AML-193 (cell line): ENCODE measurements around the gene LRG1.
"Not testable (repeated sequence)": the region's sequence is repeated elsewhere in the genome, so short reads cannot be mapped to it uniquely, and the experiment has no call there.

ENCODE experiments used
- DNase-seq, 2 experiments: peaks; one replicate each; lab custom pipeline; 2025; lab: John Stamatoyannopoulos, UW

The LRG1 gene

GRCh38 chr19:4529924-4530522 lies 9.8 kb downstream of the LRG1 start:
- no peak for DNase-seq

DNA sequence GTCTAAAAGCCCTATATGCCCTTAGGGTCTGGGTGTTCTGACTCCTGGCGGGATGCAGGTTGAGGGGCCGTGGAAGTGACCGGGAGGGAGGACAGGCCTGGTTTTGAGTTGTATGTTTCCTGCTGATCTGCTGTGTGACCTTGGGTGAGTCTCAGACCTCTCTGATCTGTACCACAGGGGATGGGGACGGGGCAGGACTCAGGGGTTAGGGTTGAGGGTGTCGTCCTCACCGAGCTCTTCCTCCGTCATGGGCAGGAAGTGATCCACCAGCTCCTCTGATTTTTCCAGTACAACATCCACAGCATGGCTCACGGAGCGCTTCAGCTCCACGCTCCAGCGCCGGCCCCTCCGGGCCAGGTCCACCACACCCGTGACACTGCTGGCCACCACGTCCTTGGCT lies 11.0 kb downstream of the LRG1 start:
- DNase-seq = no peak

- not testable (repeated sequence) for DNase-seq
Observed at GRCh38 chr19:4527377-4527776, 12.5 kb downstream of the LRG1 start.

- no peak for DNase-seq
Observed at GRCh38 chr19:4525563-4526002, 14.3 kb downstream of the LRG1 start.

DNA sequence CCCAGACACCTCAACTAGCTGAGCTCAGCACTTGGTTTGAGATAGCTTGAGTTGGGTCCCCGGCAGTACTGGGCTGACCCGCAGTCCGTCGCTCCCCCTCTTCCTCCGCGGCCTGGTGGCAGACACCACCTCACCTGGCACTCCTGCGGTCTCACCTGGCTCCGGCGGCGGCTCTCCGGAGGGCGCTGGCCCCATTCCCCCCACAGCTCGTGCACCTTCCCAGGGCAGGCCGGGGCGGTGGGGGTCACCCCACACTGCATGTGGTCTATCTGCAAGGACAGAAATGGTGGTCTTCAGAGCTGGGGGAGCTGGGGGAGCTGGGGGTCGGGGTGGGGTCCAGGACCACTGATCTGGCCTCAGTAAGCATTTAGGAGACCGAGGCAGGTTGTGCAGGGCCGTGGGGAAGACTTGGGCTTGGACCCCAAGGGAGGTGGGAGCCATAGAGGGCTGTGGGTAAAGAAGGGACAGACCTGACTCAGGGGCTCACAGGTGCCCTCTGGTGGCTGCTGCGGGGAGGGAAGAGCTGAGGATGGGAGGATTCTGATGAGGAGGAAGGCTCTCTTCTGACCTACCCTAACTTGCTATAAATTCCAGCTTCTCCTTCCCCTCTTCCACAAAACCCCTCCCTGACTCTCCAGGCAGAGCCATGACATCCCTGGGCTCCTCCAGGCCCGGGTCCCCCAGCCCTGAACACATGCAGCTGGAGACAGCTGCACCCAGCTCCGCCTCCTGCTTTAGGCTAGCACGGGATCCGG lies 14.9 kb downstream of the LRG1 start:
- peak; percentile 23 to 39 for DNase-seq

GRCh38 chr19:4523306-4524110 lies 16.3 kb downstream of the LRG1 start:
- peak; percentile 15 to 43 for DNase-seq

DNA sequence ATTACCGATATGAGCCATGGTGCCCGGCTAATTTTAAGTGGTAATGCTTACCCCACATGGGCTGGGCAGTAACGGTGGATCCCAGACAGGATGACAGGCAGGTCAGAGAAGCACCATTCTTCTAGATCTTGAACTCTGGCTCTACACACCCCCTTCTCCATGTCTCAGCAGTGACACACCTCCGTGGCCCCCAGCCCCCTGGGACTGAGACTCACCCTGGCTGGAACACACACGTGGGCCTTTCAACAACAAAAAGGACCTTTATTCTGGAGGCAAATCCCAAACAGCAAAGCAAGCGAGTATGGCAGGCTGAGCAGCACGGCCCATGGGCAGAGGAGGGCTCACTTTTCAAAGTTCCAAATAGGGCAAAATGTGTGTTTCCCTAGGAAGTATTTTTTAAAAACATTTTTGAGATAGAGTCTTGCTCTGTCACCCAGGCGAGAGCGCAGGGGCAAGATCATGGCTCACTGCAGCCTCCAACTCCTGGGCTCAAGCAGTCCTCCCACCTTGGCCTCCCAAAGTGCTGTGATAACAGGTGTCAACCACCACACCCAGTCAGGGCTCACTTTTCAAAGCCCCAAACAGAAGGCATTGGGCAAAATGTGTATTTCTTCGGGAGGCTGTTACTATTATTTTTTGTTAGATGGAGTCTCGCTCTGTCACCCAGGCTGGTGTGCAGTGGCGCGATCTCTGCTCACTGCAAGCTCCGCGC lies 17.4 kb downstream of the LRG1 start:
- no peak for DNase-seq

DNA sequence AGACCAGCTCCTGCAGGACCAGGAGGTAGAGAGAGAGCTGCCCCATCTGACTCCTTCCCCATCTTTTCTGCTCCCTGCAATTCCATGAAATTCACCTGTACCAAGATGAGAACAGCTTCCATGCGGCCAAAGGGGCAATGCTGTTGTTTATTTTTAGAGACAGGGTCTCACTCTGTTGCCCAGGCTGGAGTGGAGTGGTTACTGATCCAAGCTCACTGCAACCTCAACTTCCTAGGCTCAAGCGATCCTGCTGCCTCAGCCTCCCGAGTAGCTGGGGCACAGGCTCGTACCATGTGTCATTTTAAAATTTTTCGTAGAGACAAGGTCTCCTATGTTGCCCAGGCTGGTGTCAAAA lies 18.0 kb downstream of the LRG1 start:
- no peak for DNase-seq

DNA sequence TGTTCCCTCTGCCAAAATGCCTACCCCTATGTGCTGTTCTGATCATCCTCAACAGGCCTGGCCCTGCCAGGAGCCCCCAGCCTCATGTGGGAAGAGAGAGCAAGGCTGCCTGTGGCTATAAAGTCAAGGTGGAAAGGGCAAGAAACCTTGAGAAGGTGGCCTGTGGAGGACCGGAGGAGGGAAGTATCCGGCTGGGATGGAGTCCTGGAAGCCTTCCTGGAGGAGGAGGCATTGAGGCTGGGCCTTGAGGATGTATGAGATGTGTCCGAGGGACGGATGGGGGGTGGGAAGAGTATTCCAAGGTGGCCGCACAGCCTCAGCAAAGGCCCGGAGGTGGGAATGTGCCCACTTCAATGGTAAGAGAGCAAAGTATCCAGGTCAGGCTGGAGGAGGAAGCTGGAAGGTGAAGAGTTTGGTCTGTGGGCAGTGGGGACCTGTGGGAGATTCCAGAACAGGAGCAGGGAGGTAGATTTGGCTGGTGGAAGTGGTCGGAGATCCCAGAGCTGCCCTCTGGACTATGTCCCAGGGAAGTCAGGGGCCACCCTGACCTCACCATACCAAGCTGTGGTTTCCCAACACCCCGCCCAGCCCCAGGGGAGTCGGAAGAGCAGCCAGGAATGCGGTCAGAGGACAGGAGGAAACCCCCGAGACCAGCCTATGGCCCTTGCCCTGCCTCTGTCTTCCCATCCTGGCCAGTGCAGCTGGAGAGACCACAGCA lies 18.5 kb downstream of the LRG1 start:
- no peak for DNase-seq

GRCh38 chr19:4519521-4520277 lies 20.1 kb downstream of the LRG1 start:
- DNase-seq = no peak

DNA sequence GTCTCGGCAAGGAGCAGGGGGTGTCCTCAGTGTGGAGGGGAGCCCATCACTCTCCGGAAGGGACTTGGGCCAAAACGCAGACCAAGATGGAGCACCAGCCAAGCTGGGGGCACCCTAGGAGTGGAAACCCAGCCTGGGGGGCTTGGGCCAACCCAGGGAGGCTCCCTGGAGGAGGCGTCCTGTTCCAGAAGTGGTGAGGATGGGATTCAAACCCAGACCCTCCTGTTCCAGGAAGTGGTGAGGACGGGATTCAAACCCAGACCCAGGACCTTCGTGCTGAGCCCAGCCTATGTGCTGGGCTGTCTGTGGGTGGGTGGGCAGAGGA lies 20.7 kb downstream of the LRG1 start:
- no peak for DNase-seq

- DNase-seq = no peak
Observed at GRCh38 chr19:4518345-4519171, 21.3 kb downstream of the LRG1 start, which contains the start of gene PLIN4. Gene PLIN4, minus strand, starts transcription at chr19:4518486. Its CDS starts 214 bp downstream, at chr19:4518272.

- DNase-seq = no peak
Observed at GRCh38 chr19:4517451-4518057, 22.3 kb downstream of the LRG1 start.

DNA sequence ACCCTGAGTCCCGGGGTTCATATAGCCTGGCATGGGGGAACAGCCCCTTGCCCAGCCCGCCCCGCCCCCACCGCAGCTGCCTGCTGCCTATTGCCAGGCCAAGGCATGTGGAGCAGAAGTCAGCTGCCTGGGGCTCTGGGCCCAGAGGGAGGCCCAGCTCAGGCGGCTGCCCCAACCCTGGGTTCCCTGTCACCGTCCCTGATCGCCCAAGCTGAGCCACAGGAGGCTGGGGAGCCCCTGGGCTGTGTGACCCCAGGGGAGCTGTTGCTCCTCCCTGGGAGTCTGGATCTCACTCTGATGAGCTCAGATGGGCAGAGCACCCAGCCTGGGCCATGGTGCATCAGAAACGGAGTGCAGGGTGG lies 22.9 kb downstream of the LRG1 start:
- no peak for DNase-seq

GRCh38 chr19:4516199-4516938 lies 23.5 kb downstream of the LRG1 start:
- no peak for DNase-seq

GRCh38 chr19:4515732-4516131 lies 24.1 kb downstream of the LRG1 start:
- DNase-seq = no peak

GRCh38 chr19:4513248-4513647 lies 26.6 kb downstream of the LRG1 start:
- DNase-seq = no peak

- DNase-seq = no peak
Observed at GRCh38 chr19:4512070-4512469, 27.8 kb downstream of the LRG1 start.
